HG03354 (cell line): ENCODE measurements around the gene CELSR1.

Experiments used
- ATAC-seq: cut with Tn5 transposase; IDR thresholded peaks from one replicate; pipeline ENCODE4 v1.9.1; 2021; ENCODE audit warnings: mild to moderate bottlenecking; ENCODE audit not compliant: unreplicated experiment, poor library complexity, severe bottlenecking

CELSR1 gene

GRCh38 chr22:46432164-46433068, 105.0 kb downstream of the CELSR1 start:
- no peak for ATAC-seq

DNA sequence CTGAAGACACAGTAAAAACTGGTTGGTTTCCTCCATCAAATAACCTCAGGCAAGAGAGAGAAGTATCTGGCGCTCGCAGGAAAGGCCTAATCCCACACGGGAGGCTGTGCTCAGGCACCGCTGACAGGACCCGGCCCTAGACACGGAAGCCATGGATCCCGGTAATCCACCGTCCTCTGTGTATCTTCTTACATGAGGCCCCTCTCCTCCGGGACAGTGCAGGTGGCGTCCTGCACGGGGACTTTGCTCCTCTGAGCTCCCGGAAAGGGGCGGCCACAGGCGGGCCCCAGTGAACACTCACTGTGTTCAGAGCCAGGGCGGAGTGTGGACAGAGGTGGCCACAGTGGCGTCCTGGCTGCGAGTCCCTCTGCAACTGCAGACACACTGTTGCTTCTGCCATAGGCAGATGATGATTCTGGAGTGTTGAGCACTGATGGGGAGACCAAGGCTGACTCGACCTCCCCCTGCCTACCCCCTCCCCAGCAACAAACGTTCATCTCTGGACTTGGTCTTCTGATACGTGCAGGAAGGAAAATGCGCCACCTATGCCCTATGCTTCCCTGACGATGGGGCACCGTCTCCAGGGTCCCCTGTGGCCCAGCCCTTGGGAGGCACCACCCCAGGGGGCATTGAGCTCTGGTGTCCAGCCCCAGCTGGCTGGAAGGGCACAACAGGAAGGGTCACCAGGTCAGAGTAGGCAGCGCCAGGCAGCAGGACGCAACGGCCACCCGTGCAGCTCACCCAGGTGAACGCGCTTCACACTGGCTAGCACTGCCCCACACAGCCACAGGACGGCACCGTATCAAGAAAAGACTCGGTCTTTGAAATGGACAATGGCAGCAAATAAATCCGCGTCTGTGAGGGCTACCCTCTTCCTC, 106.2 kb downstream of the CELSR1 start:
- ATAC-seq, result no peak

DNA sequence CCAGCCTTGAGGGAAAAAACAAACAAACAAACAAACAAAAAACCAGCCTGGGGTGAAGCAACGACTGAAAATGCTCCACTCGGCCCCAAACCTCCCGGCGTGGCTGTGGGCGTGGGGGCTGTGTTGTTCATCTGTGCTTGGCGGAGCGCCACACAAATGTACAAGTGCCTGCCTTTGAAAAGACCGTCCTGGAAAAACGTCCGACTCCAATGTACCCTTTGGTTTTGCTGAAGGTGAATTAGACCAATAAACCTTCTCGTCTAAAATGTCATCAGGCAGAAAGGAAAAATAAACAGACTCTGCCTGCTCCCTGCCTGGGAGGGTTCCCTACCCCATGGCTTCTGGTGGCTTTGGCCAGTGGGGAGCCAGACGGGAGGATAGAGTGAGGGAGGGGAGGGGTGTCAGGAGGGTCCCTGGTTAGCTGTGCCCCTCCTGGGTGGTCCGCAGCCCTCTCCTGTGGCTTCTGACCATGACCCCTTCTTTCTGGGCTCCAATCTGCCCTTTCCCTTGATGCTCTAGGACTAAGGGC, 108.0 kb downstream of the CELSR1 start:
- ATAC-seq, result no peak

DNA sequence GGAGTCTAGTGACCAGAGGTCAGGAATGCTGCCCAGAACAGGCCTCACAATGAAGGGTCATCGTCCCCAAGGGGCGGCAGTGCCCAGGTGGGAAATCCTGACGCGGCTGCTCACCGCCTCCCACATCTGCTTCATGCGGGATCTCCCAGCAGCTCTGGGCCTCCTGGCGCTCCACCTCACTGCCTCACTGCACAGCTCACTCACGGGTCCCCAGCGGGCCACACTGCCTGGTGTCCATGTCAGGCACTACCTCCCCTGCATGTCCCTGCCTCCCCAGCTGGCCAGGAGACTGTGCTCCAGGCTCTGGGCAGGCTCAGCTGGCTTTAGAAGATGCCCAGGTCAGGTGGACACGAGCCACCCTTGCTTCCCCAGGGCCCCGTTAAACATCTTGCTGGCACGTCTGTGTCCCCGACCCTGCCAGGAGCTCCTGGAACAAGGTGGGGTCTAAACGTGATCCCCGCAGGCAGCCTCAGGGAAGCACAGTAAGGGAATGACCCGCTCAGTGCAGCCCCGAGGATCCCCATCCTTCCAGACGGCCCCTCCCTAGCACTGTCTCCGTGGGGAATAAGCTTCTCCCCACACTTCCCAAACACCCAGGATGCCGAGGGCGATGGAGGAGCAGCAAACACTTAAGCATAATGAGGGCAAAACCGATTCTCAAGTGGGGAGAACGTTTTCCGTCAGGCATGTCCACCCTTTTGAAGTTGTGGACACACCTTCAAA, 108.7 kb downstream of the CELSR1 start:
- ATAC-seq, result no peak

DNA sequence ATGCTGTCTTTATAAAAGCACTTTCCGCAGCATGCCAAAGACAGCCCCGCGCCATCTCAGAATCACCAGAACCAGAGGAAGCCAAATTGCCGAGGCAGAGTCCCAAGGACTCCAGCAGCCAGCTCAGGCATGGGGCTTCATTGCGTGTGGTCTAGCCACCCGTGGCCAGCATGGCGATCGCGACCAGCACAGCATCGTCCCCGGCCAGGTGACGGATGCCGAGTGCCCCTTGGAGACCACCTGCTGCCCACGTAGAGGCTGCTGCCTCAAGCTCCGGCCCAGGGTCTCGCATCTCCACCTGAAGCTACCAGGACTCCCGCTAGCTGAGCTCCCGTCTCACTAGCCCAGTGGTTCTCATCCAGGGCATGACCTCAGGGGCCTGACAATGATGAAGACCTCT, 109.2 kb downstream of the CELSR1 start:
- no peak for ATAC-seq

DNA sequence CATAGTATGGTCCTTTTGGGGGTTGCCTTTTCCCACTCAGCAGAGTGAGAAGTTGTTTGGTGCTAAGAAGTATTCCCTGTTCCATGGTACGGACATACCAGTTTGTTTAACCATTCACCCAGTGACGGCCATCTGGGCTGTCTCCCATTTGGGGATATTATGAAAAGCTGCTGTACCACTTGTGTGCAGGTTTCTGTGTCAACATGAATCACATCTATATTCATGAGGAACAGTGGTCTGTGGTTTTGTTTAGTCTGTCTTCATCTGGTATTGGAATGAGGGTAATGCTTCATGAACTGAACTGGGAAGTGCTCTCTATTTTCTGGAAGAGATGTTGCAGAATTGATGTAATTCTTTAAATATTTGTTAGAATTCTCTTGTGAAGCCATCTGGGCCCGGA, 112.4 kb downstream of the CELSR1 start:
- ATAC-seq, result no peak

DNA sequence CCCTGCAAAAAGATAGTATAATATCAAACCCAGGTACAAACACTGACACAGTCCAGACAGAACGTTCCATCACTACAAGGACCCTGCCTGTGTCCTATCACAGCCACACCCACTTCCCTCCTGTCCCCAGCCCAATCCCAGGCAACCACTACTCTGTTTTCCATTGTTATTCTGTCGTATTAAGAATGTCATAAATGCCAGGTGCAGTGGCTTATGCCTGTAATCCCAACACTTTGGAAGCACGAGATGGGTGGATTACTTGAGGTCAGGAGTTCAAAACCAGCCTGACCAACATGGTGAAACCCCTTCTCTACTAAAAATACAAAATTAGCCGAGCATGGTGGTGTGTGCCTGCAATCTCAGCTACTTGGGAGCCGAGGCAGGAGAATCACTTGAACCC, 112.9 kb downstream of the CELSR1 start:
- no peak for ATAC-seq

- no peak for ATAC-seq
Observed at GRCh38 chr22:46422896-46423295, 114.5 kb downstream of the CELSR1 start.

GRCh38 chr22:46421267-46421666, 116.2 kb downstream of the CELSR1 start:
- ATAC-seq, result no peak

DNA sequence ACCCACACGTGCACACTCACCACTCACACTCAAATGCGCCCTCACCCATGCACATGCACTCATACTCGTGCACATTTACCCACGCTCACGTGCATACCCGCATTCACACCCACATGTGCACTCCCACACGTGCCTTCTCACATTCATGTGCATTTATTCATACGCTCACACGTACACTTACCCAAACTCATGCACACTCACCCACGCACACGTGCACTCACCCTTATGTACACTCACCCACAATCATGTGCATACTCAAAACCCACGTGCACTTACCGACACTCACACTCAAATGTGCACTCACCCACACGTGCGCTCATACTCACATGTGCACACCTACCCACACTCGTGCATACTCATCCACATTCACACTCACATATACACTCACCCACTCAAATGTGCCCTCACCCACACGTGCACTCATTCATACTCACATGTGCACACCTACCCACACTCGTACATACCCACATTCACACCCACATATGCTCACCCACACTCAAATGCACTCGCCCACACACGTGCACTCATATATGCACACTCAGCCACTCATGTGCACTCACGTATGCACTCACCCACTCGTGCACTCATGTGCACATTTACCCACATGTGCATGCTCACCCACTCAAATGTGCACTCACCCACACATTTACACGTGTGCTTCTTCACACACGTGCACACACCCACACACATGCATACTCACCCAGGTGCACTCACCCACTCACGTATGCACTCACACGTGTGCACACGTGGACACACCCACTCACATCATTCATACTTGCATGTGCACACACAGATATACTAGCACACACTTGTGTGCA, 117.5 kb downstream of the CELSR1 start:
- no peak for ATAC-seq

DNA sequence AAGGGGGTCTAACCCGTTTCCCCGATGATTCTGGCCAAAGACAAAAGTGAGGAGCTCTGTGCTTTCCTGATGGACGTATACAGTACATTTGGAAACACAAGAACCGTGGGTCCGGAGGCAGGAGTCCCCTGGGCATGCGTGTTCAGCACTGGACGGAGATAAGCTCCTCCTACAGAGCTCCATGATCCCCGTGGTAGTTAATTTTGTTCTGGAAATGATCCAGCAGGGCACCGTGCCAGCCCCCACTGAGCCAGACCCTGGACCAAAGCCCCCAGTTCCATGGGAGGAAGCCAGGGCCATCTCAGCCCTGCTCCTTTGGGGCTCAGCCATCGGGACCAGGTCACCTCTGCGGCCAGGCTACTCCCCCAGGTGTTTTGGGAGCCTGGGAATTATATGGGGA, 118.6 kb downstream of the CELSR1 start:
- ATAC-seq, result no peak

DNA sequence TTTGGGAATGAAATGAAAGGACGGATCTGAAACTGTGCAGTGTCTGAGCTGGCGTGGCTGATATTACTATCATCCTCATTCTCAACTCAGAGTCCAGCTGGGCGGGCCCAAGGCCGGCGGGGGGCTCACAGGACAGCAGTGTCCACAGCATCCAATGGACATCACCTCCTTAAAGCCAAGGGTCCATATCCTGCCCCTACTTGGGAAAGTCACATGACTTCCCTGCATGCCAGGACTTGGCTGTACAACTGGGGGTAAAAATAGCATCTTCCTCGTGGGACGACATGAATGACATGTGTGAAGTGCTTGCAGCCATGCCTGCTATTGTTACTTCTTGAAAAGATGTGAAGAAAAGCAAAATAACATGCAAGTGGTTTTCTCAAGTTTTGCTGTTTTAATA, 119.7 kb downstream of the CELSR1 start:
- ATAC-seq, result no peak

- no peak for ATAC-seq
Observed at GRCh38 chr22:46416891-46417580, 120.4 kb downstream of the CELSR1 start.

DNA sequence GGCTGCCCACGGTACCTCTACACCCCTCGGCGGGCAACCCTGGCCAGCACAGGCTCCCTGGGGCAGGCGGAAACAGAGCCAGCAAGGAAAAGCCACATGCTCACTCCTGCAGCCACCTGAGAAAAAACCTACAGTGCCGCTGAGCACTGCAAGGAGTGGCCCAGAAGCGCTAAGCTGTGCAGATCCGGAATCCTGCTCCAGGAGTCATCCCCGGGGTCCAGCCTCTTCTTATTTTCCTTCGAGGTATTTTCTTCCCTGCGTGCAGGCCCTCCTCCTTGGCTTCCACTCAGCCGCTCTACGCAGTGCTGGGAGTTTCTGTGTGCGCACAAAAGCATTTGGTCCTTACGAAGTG, 120.9 kb downstream of the CELSR1 start:
- ATAC-seq, result no peak

DNA sequence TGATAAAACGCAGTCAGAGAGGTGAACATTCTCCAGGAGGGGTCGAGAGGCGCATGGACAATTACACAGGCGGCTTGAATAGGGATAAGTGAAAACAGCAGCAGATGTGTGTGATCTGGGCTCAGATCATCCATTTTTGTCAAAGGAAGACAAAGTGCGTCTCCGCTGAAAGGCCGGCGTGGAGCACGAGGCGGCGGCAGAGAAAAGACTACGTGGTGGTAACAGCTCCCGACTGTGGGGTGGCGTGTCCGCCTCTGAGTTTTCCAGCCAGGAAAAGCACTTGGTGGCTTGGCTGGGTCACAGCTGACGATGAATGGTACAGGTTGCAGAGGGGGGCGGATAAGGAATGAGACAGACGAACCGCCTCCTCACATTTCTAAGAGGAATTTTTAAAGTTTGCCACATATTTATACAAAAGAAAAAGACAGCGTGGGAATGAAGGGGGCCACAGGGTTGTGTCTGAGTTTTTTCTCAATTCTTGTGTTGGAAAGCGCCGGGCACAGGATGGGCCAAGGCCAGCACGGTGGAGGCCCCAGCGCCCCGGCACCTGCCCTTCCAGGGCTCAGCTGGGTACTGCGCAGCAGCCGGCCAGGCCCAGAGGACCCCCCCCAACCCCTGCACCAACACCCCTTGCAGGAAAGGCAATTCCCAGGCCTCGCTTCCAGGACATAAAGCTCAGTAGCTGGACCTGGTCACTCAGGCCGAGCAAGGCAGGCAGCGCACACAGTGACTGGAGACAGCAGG, 121.5 kb downstream of the CELSR1 start:
- no peak for ATAC-seq

DNA sequence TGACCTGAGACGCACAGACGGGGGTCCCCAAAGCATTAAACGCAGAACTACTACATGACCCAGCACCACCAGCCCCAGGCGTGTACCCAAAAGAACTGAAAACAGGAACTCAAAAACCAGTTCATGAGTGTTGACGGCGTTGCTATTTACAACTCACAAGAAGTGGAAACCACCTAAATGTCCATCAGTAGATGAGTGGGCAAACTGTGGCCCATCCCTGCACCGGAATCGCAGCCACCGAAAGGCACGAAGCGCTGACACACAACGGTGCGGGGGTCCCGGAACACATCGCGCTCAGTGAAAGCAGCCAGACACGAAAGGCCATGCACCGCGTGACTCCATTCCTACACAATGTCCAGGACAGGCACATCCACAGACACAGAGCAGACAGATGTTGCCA, 122.7 kb downstream of the CELSR1 start:
- ATAC-seq, result no peak

DNA sequence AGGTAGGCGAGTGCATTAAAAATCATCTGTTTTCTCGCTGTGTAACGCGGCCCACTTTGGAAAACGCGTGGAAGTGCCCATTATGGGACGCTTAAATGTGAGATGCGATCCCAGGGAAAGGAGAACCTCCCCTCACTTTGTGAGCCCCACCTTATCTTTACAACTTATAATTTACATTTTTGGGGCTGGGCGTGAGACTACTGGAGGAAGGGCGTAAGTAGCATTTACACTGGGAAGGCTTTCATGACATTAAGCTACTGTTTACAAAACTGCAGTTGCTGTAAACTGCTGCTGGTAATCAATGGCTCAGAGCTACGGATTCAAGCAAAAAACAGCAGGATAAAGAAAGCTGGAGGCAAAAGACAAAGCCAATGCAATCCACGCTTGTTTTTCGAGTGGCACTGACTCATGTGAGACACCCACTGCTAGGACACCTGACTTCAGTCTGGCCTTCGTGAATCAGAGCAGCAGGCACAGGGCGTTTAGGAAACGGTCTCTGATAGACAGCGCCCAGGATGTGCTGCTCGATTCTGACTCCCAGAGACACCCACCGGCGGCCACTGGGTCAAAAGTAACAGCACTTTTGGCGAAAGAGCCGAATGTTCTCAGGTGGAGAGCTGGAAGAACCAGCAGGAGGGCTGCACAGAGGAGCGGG, 123.6 kb downstream of the CELSR1 start:
- ATAC-seq, result no peak

DNA sequence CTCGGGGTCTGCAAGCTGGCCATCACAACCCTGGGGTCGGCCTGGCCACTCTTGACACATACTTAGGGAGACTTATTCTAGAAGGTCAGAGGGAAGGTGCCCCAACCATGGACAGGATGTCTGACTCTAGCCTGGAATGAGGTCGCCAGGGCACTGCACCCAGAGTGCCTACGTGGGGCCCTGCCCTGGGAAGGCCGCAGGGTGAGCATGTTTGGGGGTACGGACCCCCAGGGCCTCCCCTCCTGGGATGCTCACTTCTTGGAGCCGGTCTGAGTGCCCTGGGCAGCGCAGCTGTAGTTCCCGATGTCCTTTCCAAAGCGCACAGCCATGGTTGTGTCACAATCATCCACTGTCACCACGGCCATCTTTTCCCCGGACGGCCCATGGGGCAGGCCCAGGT, 126.1 kb downstream of the CELSR1 start:
- ATAC-seq, result no peak
